Brain pericyte (primary cell): ENCODE measurements around the gene FIGLA.
"Not testable (repeated sequence)": the region's sequence is repeated elsewhere in the genome, so short reads cannot be mapped to it uniquely, and the experiment has no call there.

Experiments
- DNase-seq: peaks from one replicate; pipeline ENCODE4 v3.0.0-alpha.2; 2012; ENCODE audit warnings: low read depth, low spot score

Gene FIGLA

DNA sequence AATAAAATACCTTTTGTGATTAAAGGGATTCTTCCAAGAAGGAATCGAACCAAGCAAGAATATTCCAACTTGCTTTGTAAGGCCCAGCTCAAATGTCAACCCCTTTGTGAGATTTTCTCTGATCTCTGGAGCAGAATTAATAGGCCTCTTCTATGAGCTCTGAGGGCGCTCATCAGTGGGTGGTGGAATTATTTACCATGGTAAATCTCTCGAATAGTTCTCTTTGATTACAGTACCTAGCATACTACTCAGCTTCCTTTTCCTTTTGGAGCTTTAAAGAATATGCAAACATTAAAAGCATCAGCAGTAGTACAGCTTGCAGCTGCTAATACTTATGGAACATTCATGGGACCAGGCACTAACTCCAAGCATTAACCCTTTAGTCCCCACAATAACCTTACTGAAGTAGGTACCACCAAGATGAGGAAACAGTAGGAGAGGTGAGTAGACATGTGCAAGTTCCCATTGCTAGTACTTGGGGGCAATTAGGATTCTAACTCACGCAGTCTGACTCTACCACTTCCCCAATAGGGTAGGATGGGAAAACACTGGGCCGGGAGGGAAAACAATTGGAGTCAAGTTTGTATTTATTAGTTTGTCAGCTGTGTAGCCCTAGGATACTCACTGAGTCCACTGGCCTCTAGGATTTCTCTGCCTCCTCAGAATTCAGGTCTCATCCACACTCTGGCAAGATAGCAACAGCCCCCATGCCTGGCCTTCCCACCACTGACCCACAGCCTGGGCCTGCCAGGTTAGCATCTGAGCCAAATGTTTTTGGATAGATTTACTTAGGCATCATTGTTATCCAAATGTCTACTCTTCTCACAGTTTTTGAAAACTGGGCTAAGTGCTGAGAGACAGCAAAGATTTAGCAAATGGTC is 44.1 kb downstream of the FIGLA start:
- DNase-seq = no peak

DNA sequence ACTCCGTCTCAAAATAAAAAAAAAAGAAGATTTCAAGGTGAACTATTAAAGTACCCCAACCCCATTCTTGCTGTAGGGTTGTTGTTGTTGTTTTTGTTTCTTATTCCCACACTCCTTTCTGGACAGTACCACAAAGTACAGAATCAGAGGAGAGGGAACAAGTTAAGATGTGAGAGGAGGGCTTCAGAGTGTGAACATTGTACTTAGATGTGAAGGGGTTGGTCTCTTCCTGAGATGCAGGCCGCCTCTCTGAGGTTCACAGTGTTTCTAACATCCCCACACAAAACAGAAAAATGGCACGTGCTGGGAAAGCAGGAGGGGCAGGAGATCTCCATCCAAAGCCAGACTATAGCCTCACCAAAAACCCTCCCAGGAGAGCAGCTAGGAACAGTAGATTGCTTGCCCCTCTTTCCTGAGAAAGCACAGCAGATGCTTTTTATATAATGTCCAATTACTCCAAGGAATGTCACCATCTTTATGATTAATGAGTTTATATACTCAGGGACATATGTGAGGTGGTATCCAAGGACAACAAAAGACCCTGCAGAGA is 45.1 kb downstream of the FIGLA start:
- no peak for DNase-seq

DNA sequence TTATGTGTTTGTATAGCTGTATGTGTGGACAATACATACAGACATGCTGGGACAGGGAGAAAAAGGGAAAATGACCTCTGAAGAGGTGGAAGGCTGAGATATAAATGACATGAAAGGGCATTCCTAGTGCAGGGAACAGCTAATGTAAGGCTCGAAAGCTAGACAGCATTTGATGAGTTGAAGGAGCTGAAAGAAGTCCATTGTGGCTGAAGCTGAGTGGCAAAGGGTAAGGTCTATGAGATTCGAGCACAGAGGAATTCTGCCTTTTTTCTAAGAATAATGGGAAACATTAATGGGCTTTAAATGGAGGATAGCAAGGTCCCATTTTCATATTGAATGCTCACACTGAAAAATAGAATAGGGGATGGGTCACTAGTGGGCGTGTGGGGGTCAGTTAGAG is 46.0 kb downstream of the FIGLA start:
- DNase-seq = no peak

- DNase-seq = no peak
Observed at GRCh38 chr2:70743677-70744076, 46.8 kb downstream of the FIGLA start.

DNA sequence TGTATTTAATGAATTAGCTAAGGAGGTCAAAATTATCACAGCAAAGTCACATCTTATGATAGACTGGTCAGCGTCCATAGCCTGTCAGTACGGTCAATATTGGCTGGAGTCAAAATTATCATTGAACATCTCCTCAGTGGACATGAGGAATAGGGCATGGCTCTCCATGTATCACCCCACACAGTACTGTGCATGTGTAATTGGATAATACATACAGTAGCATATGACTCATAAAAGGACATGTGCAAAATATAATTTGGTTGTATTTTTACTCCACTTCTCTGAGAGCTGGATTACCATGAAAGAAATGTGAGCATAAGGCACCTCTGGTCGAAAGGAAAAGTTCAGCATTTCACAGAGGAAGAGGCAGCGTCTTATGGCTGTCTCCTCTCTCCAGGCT is 47.4 kb downstream of the FIGLA start:
- DNase-seq = no peak

GRCh38 chr2:70739492-70739891 is 51.0 kb downstream of the FIGLA start:
- DNase-seq = not testable (repeated sequence)

DNA sequence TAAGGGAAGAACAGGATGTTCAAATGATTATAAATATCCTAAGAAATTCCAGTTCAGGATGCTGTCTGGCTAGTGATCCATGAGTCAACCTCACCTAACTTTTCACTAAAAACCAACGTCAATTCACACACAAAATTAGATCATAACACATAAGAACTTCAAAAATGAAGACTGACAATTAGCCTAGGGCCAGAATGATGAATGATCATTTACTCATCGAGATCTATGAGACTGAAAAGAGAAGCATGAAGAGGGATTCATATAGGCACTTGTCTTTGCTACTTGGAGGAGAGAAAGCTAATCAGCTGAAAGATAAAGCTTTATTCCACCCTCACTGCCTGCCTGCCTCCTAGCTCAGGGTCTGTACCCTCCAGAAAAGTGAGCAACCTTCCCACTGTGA is 52.3 kb downstream of the FIGLA start:
- DNase-seq = no peak

GRCh38 chr2:70735071-70735470 is 55.4 kb downstream of the FIGLA start:
- DNase-seq = no peak

GRCh38 chr2:70733646-70734180 is 56.7 kb downstream of the FIGLA start:
- DNase-seq = no peak

- DNase-seq = no peak
Observed at GRCh38 chr2:70732766-70733645, 57.4 kb downstream of the FIGLA start.

GRCh38 chr2:70730730-70731129 is 59.7 kb downstream of the FIGLA start:
- no peak for DNase-seq

DNA sequence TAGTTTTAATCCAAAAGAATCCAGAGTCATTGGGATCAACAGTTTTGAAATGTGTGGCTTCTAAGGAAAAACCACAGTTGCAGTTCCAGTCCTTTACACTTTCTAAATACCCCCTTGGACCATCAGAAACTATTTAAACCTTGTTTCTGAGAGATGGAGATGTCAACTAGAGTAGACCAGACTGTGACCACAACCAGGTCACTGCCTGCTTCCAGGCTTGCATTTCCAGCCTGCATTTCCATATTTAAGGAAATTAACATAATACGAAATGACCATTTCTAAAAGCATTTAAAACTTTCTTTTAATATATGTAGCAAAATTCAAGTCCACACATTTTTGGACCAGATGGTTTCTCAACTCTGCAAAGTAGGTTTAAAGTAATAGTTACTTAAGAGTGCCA is 60.8 kb downstream of the FIGLA start:
- no peak for DNase-seq

DNA sequence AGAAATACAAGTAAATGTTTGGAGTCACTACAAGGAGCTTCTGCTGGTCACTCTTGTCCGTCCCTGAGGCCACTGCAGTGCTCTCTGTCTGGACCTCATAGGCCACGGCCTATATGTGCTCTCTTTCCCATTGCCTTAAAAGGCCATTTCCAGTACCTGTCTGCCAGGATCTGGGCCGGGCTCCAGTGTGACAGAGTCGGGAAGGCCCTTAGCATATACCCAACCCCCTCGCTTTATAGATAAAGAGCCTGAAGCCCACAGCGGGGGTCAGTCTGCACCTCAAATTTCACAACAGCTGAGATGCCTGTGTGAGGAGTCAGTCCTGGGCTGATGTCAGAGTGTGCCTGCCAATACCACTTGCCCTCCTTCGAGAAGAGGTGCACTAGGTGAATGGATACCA is 62.3 kb downstream of the FIGLA start:
- no peak for DNase-seq
